HEK293 (cell line): ENCODE results near the gene ZC3H18.

Experiments used
- CTCF ChIP-seq: fragments of 450-650 bp; formaldehyde crosslinking; IDR thresholded peaks from 2 replicates; pipeline ENCODE4 v1.5.1; 2016; ENCODE audit warnings: missing biosample characterization, missing genetic modification characterization
- ZBTB1 ChIP-seq: fragments of 450-650 bp; formaldehyde crosslinking; IDR thresholded peaks from 2 replicates; pipeline ENCODE4 v1.5.1; 2016; ENCODE audit warnings: missing biosample characterization, missing genetic modification characterization
- ZNF121 ChIP-seq: fragments of 450-650 bp; formaldehyde crosslinking; IDR thresholded peaks from 2 replicates; pipeline ENCODE4 v1.5.1; 2016; ENCODE audit warnings: missing biosample characterization, missing genetic modification characterization
- ZNF23 ChIP-seq: fragments of 450-650 bp; formaldehyde crosslinking; IDR thresholded peaks from 2 replicates; pipeline ENCODE4 v1.5.1; 2016; ENCODE audit warnings: missing biosample characterization, missing genetic modification characterization, borderline replicate concordance
- ZNF335 ChIP-seq: fragments of 450-650 bp; formaldehyde crosslinking; conservative IDR thresholded peaks from 2 replicates; pipeline ENCODE4 v1.5.1; 2016; ENCODE audit warnings: missing biosample characterization, missing genetic modification characterization

DNA sequence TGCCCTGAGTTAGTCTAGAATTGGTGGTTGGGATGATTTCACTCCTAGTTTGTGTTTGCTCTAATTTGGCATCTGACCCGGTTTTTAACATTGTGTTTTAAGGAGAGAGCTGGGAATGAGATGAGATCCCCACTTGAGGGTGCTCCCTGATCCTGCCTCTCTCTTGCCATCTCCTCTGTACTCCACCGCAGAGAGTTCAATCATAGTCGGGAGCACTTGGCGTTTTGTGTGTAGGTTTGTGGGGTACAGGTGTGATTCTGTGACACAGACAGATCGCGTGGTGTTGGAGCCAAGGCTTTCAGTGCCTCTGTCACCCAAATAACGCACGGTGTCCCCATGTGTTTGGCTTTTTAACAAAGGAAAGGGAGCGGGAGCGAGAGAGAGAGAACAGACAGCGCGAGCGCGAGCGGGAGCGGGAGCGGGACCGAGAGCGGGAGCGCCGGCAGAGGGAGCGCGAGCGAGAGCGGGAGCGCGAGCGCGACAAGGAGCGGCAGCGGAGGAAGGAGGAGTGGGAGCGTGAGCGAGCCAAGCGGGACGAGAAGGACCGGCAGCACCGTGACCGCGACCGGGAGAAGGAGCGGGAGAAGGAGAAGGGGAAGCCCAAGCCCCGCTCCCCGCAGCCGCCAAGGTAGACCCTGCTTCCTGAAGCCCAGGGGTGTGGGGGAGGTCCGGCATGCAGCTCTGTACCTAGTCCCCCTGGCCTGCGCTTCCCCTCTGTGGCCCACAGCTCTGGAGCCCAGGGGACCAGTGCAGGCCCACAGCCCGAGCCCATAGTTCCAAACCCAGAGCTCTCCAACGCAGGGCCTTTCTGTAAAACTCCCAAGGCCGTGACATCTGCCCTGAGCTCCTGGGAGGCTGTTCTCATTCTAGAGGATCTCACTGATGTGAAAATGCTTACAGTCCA, 41.0 kb downstream of the ZC3H18 start:
- TF ChIP-seq ZNF335 (tag by site-specific recombination) (no peak), ZNF23 (tag by site-specific recombination) (no peak), ZBTB1 (tag by site-specific recombination) (no peak), CTCF (no peak), ZNF121 (tag by site-specific recombination) (no peak)
